ENCODE data around the gene GRHL1. TPM values are rescaled to one million over a fixed set of nuclear protein-coding genes. Genes with fewer than 3 reads are reported as not detected.
A peak's percentile ranks its signal among the peaks of the same experiment; 100 is the strongest.

GRHL1 gene
- total RNA-seq, 6 experiments from 2014 or later: 3.5 to 11.2 (median 6.2) TPM

GRCh38 chr2:9971105-9971818, 19.8 kb downstream of the GRHL1 start:
- ATAC-seq: no peak
- Histone ChIP-seq H3K27me3 (no peaks in the 10 kb centered on the region), H3K4me3 (no peak overlapping the region), H3K36me3 (peaks cover 0 to 10% (median 3%) of the 10 kb centered on the region in 4 donors), H3K9me3 (no peaks in the 10 kb centered on the region), H3K27ac (no peak overlapping the region), H3K4me1 (peaks cover 0 to 3% (median 0%) of the 10 kb centered on the region in 4 donors)
- intact Hi-C loops (cut with DNase I): no loop called here
- TF ChIP-seq POLR2A (IDR thresholded peaks at IDR 0.05) (no peak), CTCF (IDR thresholded peaks at IDR 0.05) (no peak)
- 80% methylated on average over 9 of the region's 9 CpGs for WGBS (ENCODE audit: insufficient coverage, low coverage, low lambda C conversion rate, missing lambda C conversion rate)
- DNase-seq: no peak

GRCh38 chr2:9971890-9972289, 20.4 kb downstream of the GRHL1 start:
- ATAC-seq (no peak), DNase-seq (no peak)
- Histone ChIP-seq H3K36me3 (peaks cover 0 to 10% (median 3%) of the 10 kb centered on the region in 4 donors), H3K4me1 (peaks cover 0 to 3% (median 0%) of the 10 kb centered on the region in 4 donors), H3K27ac (no peak overlapping the region), H3K27me3 (no peaks in the 10 kb centered on the region), H3K4me3 (no peak overlapping the region), H3K9me3 (no peaks in the 10 kb centered on the region)
- no peak for TF ChIP-seq POLR2A (IDR thresholded peaks at IDR 0.05)
- TF ChIP-seq CTCF (IDR thresholded peaks at IDR 0.05): no peak
- intact Hi-C loops (cut with DNase I): no loop called here
- 88% methylated on average over 5 of the region's 6 CpGs for WGBS (ENCODE audit: insufficient coverage, low coverage, low lambda C conversion rate, missing lambda C conversion rate)

GRCh38 chr2:9972621-9973479, 21.4 kb downstream of the GRHL1 start:
- intact Hi-C loops (cut with DNase I): no loop called here
- H3K27me3 ChIP-seq: no peaks in the 10 kb centered on the region
- peaks cover 0 to 6% (median 3%) of the 10 kb centered on the region in 4 donors for H3K36me3 ChIP-seq
- H3K4me1 ChIP-seq: peaks cover 0 to 3% (median 0%) of the 10 kb centered on the region in 4 donors
- DNase-seq (no peak), ATAC-seq (peak in 2 of 4 donors; percentile 38 to 40)
- no peak overlapping the region for H3K4me3 ChIP-seq
- H3K9me3 ChIP-seq: no peaks in the 10 kb centered on the region
- TF ChIP-seq CTCF (IDR thresholded peaks at IDR 0.05): no peak
- TF ChIP-seq POLR2A (IDR thresholded peaks at IDR 0.05): no peak
- 64% methylated on average over 9 of the region's 13 CpGs for WGBS (ENCODE audit: insufficient coverage, low coverage, low lambda C conversion rate, missing lambda C conversion rate)
- no peak overlapping the region for H3K27ac ChIP-seq

- TF ChIP-seq CTCF (IDR thresholded peaks at IDR 0.05): no peak
- TF ChIP-seq POLR2A (IDR thresholded peaks at IDR 0.05): no peak
- H3K27ac ChIP-seq: no peak overlapping the region
- H3K4me1 ChIP-seq: peaks cover 0 to 3% (median 0%) of the 10 kb centered on the region in 4 donors
- intact Hi-C loops (cut with DNase I): no loop called here
- DNase-seq (no peak), ATAC-seq (no peak)
- peaks cover 0 to 6% (median 3%) of the 10 kb centered on the region in 4 donors for H3K36me3 ChIP-seq
- H3K27me3 ChIP-seq: no peaks in the 10 kb centered on the region
- H3K9me3 ChIP-seq: no peaks in the 10 kb centered on the region
- no peak overlapping the region for H3K4me3 ChIP-seq
- WGBS (ENCODE audit: insufficient coverage, low coverage, low lambda C conversion rate, missing lambda C conversion rate): 79% methylated on average over 5 of the region's 6 CpGs
Measured at GRCh38 chr2:9973690-9974089, 22.2 kb downstream of the GRHL1 start.
